CD4-positive, alpha-beta T cell (primary cell): ENCODE measurements around the gene TMEM107. TPM values are rescaled to one million over a fixed set of nuclear protein-coding genes. Genes with fewer than 3 reads are reported as not detected.

Experiments
- ATAC-seq: fragments of 200-7000 bp; cut with Tn5 transposase; one replicate; pipeline ENCODE4 v1.10.0; 2022; ENCODE audit warnings: mild to moderate bottlenecking; ENCODE audit not compliant: poor library complexity
- CTCF ChIA-PET: fragments of 350-600 bp; sonication (Branson Sonifier 250); formaldehyde crosslinking; loops from one replicate; lab custom pipeline; 2021; ENCODE audit warnings: antibody characterized with exemption, inconsistent platforms; lab: Charles Lee
- POLR2A ChIA-PET: fragments of 350-600 bp; sonication (Branson Sonifier 250); formaldehyde crosslinking; loops from one replicate; lab custom pipeline; 2021; ENCODE audit warnings: antibody characterized with exemption, inconsistent platforms; lab: Charles Lee
- DNase-seq, 14 experiments: peaks; one replicate each; pipeline ENCODE4 v3.0.0-alpha.2; 2013 to 2020; ENCODE audit warnings: mixed read lengths in 2 of 14
- H3K27ac ChIP-seq, 2 donors: one replicate each; pipeline versions ENCODE4 v1.5.1 to v1.7.0; 2013; ENCODE audit warnings: low read length in 2 of 2, low read depth in 1 of 2, mild to moderate bottlenecking in 1 of 2
- H3K27me3 ChIP-seq, 2 experiments: 1 replicate in 1 of 2; 2 replicates in 1 of 2; pipeline versions ENCODE4 v1.6.1 to v1.7.0; 2013; ENCODE audit warnings: low read length in 2 of 2, control low read depth in 1 of 2, mild to moderate bottlenecking in 1 of 2, moderate library complexity in 1 of 2; ENCODE audit not compliant: insufficient read depth in 2 of 2, control insufficient read depth in 1 of 2
- H3K36me3 ChIP-seq: one replicate; pipeline ENCODE4 v1.6.1; 2013; ENCODE audit warnings: low read length, control low read depth; ENCODE audit not compliant: insufficient read depth
- H3K4me1 ChIP-seq: one replicate; pipeline ENCODE4 v1.6.1; 2013; ENCODE audit warnings: low read length, control low read depth; ENCODE audit not compliant: insufficient read depth
- H3K4me3 ChIP-seq: one replicate; pipeline ENCODE4 v1.5.1; 2013; ENCODE audit warnings: mild to moderate bottlenecking, low read length, moderate library complexity
- H3K9me3 ChIP-seq, 2 experiments: 1 replicate in 1 of 2; 2 replicates in 1 of 2; pipeline versions ENCODE4 v1.6.1 to v1.7.0; 2013; ENCODE audit warnings: low read length in 2 of 2, mild to moderate bottlenecking in 2 of 2, control low read depth in 1 of 2, moderate library complexity in 1 of 2; ENCODE audit not compliant: control insufficient read depth in 1 of 2, insufficient read depth in 1 of 2
- H3K27ac Mint-ChIP-seq: one replicate; pipeline ENCODE4 v1.8.0; 2020; ENCODE audit warnings: mixed read lengths
- H3K27me3 Mint-ChIP-seq: one replicate; pipeline ENCODE4 v1.8.0; 2021; ENCODE audit warnings: mixed read lengths
- H3K36me3 Mint-ChIP-seq: one replicate; pipeline ENCODE4 v1.8.0; 2021; ENCODE audit warnings: low read depth, mixed read lengths
- H3K4me1 Mint-ChIP-seq: one replicate; pipeline ENCODE4 v1.8.0; 2021; ENCODE audit warnings: low read depth, mixed read lengths
- H3K4me3 Mint-ChIP-seq: one replicate; pipeline ENCODE4 v1.8.0; 2020; ENCODE audit warnings: mild to moderate bottlenecking, mixed read lengths
- H3K9me3 Mint-ChIP-seq: one replicate; pipeline ENCODE4 v1.8.0; 2020; ENCODE audit warnings: mixed read lengths
- CTCF ChIP-seq: fragments of 200-600 bp; IDR thresholded peaks from one replicate; pipeline ENCODE4 v1.8.0; 2022; ENCODE audit warnings: antibody characterized with exemption, mild to moderate bottlenecking
- intact Hi-C, 2 experiments: fragments of 100-400 bp; cut with DNase I in 1 of 2; cut with micrococcal nuclease in 1 of 2; formaldehyde crosslinking; loops; one replicate each; pipeline versions ENCODE4 v1.15.1 to v1.9.0; 2023 to 2025; cut with DNase I, micrococcal nuclease
- total RNA-seq, 174 experiments: library from RNA in 2 of 174; stranded (reverse) in 2 of 174; gene quantifications; one replicate each; pipeline ENCODE4 v1.2.3 and lab custom pipeline; 2021 to 2026

The TMEM107 gene
- total RNA-seq, 2 experiments from 2014 or later, result 12.2 to 12.9 TPM

GRCh38 chr17:8212312-8213180 lies 36.4 kb upstream of the TMEM107 start:
- H3K27me3 Mint-ChIP-seq, result no peaks in the 10 kb centered on the region
- no peak for TF ChIP-seq CTCF
- CTCF ChIA-PET, result interaction anchor here (0.6 to 1.0 kb wide), 3 partner anchors 8 to 92 kb away, joined by 3 to 4 read pairs (median 3); no protein-coding TSS in a partner anchor
- no peaks in the 10 kb centered on the region for H3K9me3 Mint-ChIP-seq
- H3K4me3 ChIP-seq, result no peak overlapping the region
- no peak overlapping the region for H3K27ac Mint-ChIP-seq
- H3K9me3 ChIP-seq, result no peaks in the 10 kb centered on the region
- no peak overlapping the region for H3K4me3 Mint-ChIP-seq
- H3K4me1 ChIP-seq, result peaks cover 16% of the 10 kb centered on the region
- H3K27me3 ChIP-seq, result no peaks in the 10 kb centered on the region
- H3K36me3 ChIP-seq, result no peaks in the 10 kb centered on the region
- ATAC-seq (no peak), DNase-seq (no peak)
- POLR2A ChIA-PET, result interaction anchor here (0.7 to 8.7 kb wide), 3 partner anchors 10 to 39 kb away, joined by 3 to 109 read pairs (median 5); no protein-coding TSS in a partner anchor
- intact Hi-C loops, result loop anchor here (5.0 kb wide), 1 partner anchor 35 kb away; the partner anchor contains the start of genes CTC1 (in 2 of the 2) and PFAS (in 2 of the 2)
- no peaks in the 10 kb centered on the region for H3K36me3 Mint-ChIP-seq
- H3K4me1 Mint-ChIP-seq, result peaks cover 19% of the 10 kb centered on the region
- no peak overlapping the region for H3K27ac ChIP-seq

- peak; percentile 47 for ATAC-seq
- ChIA-PET POLR2A (interaction anchor here (0.6 to 8.7 kb wide), 16 partner anchors 8 to 91 kb away, joined by 3 to 109 read pairs (median 8); partner anchors contain the start of genes BORCS6, CTC1 and PFAS), CTCF (interaction anchor here (1.2 to 1.8 kb wide), 7 partner anchors 10 to 137 kb away, joined by 3 to 6 read pairs (median 5); partner anchors contain the start of gene CTC1)
- TF ChIP-seq CTCF, result no peak
- intact Hi-C loops, result loop anchor here (1.0 to 5.0 kb wide), 2 partner anchors 11 to 36 kb away; partner anchors contain the start of genes CTC1 (in 2 of the 2) and PFAS (in 2 of the 2)
- Histone ChIP-seq H3K27me3 (no peaks in the 10 kb centered on the region), H3K27ac (peak overlapping the region; percentile 40 to 50), H3K36me3 (no peaks in the 10 kb centered on the region), H3K4me1 (peaks cover 16% of the 10 kb centered on the region), H3K4me3 (peak overlapping the region; percentile 76), H3K9me3 (no peaks in the 10 kb centered on the region)
- peaks cover 19% of the 10 kb centered on the region for H3K4me1 Mint-ChIP-seq
- peak overlapping the region; percentile 90 for H3K4me3 Mint-ChIP-seq
- no peaks in the 10 kb centered on the region for H3K27me3 Mint-ChIP-seq
- peak overlapping the region; percentile 27 for H3K27ac Mint-ChIP-seq
- H3K9me3 Mint-ChIP-seq, result no peaks in the 10 kb centered on the region
- H3K36me3 Mint-ChIP-seq, result no peaks in the 10 kb centered on the region
- no peak for DNase-seq
Observed at GRCh38 chr17:8210761-8211458, 34.7 kb upstream of the TMEM107 start.
